ENCODE results near the gene FOXN1.

- no peak for TF ChIP-seq CTCF (IDR thresholded peaks at IDR 0.05; ENCODE audit: low read depth, low read length, missing input control)
- no peak for TF ChIP-seq GABPA (IDR thresholded peaks at IDR 0.05 in 1 of 2, conservative IDR thresholded peaks at IDR 0.05 in 1 of 2)
- no peak for TF ChIP-seq TAF1 (conservative IDR thresholded peaks at IDR 0.05)
- no peak for TF ChIP-seq RAD21 (IDR thresholded peaks at IDR 0.05)
- TF ChIP-seq SP1 (IDR thresholded peaks at IDR 0.05): no peak
- TF ChIP-seq REST (IDR thresholded peaks at IDR 0.05): no peak
- TF ChIP-seq YY1 (IDR thresholded peaks at IDR 0.05): no peak
- TF ChIP-seq JUND (IDR thresholded peaks at IDR 0.05): no peak
- TF ChIP-seq MAX (IDR thresholded peaks at IDR 0.05): no peak
- no peak for TF ChIP-seq FOXA1 (IDR thresholded peaks at IDR 0.05)
- TF ChIP-seq ZBTB33 (IDR thresholded peaks at IDR 0.05): no peak
- no peak for TF ChIP-seq EGR1 (IDR thresholded peaks at IDR 0.05; ENCODE audit: low read depth in 2 of 2)
- no peak for TF ChIP-seq RXRA (IDR thresholded peaks at IDR 0.05)
- no peak for TF ChIP-seq FOXA2 (IDR thresholded peaks at IDR 0.05)
Observed at GRCh38 chr17:28567604-28568003, 61.5 kb downstream of the FOXN1 start.
